ENCODE results near the gene THOC6.

- TF ChIP-seq CTCF (IDR thresholded peaks at IDR 0.05; ENCODE audit: low read depth, low read length, poor library complexity, severe bottlenecking): no peak
- TF ChIP-seq EZH2phosphoT487 (IDR thresholded peaks at IDR 0.05; ENCODE audit: borderline replicate concordance, low read length): no peak
Measured at GRCh38 chr16:3008690-3009037, 15.2 kb upstream of the THOC6 start.

All from DOHH2 (cell line).